ENCODE data around the gene AKAP7.

The AKAP7 gene

GRCh38 chr6:131206463-131207251, 71.4 kb downstream of the AKAP7 start:
- no peak for DNase-seq

DNA sequence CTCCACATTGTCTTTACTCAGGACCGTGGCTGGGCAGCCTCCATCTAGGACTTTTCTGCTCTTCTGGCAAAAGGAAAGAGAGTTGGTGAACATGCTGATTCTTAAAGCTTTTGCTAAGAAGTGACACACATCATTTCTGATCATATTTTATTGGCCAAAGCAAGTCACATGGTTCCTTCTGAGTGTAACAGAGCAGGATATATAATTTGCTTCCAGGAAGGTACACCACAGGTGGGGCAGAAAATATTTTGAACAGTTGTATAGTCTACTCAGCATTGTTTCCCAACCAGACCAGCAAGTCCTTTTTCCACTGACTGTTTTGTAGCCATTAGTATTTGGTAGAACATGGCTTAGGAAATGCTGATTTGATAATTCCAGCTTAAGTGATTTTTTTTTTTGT, 73.5 kb downstream of the AKAP7 start:
- no peak for DNase-seq

DNA sequence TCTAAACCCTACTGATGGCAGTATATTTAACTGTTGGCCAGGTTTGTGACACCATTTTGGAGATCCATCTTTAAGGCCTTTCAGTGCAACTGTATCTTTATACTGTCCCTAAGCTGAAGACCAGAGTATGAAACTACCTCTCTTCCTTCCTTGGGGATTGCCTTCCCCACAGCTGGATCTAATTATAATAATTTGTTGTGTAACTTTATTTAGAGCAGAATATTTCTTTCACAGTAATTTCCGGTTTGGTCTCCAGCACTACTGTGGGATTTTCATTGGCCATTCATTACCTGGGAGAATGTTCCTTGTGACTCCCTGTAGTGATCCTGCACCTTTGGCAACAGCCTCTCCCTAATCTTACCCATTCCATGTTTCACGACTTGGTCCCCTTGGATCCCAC, 75.2 kb downstream of the AKAP7 start:
- DNase-seq, result no peak

GRCh38 chr6:131212024-131212423, 76.8 kb downstream of the AKAP7 start:
- DNase-seq, result no peak

- DNase-seq, result no peak
These were observed 77.6 kb downstream of the AKAP7 start for GRCh38 chr6:131212913-131213312.

DNA sequence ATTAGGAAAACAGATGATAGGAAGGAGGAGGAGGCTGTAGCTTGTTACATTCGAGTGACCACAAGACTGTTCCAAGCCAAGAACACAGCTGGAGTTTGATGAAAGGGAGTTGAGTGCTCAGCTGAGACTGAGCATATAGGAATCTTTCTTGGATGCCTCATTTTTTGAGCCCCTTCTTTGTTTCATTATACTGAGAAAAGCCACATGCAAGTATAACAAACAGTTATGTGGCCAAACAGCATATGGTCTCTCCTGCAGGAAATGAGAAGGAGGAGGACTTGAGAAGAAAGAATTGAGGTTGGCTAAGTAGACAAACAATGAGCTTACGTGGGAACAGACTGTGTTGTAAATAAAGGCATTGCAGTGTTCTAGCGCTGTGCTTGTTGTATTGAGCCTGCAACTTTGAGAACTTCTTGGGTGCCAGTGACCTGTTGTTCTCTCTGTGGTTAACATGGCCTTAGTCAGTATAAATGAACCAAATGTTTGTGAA, 78.3 kb downstream of the AKAP7 start:
- no peak for DNase-seq

- no peak for DNase-seq
These were observed 80.0 kb downstream of the AKAP7 start for GRCh38 chr6:131215219-131215618.

DNA sequence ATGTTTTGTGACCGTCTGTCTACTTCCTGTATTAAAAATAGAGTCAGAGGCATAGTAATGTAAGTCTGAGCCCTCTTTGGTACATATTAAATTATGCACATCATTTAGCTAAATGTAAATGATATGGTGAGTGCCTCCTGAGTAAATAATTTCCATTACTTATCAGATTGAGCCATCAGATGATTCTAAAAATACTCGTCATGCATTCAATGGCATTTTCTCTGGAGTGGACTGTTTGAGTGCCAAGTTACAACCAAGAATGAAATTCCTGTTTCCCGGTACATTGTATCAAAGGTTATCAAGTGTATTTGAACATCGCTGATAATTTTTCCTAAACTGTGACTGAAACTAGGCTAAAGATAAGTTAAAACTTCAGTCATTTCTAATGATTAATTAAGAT, 81.0 kb downstream of the AKAP7 start:
- no peak for DNase-seq

GRCh38 chr6:131222773-131223172, 87.5 kb downstream of the AKAP7 start:
- no peak for DNase-seq

DNA sequence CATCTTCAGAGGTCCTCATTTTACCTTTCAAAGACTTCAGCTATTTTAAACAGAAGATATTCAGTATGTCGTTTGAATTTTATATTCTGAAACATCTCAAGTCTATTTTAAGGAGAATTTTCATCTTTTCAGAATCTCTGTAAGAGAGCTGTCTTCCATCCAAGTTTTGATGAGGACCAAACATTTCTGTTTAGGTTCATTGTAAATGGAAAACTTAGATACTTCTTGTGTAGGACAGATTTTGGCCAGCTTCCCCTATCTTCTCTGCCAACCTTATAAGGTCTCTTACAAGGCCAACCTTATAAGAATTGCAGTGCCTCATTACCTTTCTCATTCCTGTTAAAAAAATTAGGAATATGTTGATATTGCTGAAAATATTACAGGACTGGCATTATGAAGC, 88.1 kb downstream of the AKAP7 start:
- no peak for DNase-seq

DNA sequence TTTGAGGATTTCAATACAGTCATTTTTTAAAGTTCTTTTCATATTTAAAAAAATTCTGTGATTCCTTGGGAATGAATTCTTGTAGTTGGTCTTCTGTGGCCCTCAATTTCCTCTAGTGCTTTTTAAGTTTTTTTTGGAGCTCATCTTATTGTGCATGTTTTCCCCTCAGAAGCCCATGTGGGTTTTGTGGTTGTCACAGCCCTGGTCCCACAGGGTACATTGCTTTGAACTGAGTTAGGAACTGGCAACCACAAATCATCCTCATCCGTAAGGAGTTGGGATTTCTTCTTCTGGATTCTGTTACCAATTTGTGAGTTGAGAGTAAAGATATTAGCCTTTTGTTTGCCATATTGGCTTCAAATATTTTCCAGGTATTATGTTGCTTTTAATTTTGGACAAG, 89.9 kb downstream of the AKAP7 start:
- DNase-seq, result no peak

- no peak for DNase-seq
These were observed 90.7 kb downstream of the AKAP7 start for GRCh38 chr6:131225959-131226358.

GRCh38 chr6:131226459-131227157, 91.3 kb downstream of the AKAP7 start:
- no peak for DNase-seq

- no peak for DNase-seq
These were observed 91.9 kb downstream of the AKAP7 start for GRCh38 chr6:131227158-131227543.

DNA sequence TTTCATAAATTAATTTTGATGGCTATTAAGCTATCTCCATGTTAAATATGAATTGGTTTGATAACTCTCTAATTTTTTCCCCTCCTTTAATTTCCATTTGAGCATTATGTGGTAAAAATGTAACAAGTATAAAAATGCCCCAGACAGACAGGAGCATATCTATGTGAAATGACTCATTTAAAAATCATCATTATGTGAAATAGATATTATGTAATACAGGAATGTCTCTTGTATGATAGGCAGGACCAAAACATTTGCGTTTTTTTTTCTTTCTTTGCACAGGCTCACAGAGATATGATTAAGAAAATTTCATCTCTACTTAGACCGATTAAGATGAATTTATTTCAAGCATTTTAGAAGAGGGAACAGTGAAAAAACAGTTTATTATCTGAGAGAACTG, 95.8 kb downstream of the AKAP7 start:
- DNase-seq, result no peak

GRCh38 chr6:131231891-131232290, 96.6 kb downstream of the AKAP7 start:
- DNase-seq, result no peak

DNA sequence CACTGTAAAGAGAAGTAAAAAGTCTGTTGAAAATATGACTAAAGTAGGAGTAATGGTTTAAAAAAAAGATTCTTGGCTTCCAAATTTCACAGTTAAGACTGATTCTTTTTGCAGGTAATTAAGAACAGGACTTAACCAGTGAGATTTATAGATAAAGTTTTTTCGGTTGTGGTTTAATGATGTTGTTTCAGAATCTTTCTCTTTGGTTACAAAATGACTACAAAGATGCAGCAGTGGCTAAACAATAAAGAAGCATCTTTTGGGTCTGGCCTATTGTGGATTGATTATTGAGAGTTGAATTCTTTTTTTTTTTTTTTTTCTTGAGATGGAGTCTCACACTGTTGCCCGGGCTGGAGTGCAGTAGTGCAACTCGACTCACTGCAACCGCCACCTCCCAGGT, 109.7 kb downstream of the AKAP7 start:
- no peak for DNase-seq

- DNase-seq, result peak; percentile 81
These were observed 114.9 kb downstream of the AKAP7 start for GRCh38 chr6:131250122-131250521.

DNA sequence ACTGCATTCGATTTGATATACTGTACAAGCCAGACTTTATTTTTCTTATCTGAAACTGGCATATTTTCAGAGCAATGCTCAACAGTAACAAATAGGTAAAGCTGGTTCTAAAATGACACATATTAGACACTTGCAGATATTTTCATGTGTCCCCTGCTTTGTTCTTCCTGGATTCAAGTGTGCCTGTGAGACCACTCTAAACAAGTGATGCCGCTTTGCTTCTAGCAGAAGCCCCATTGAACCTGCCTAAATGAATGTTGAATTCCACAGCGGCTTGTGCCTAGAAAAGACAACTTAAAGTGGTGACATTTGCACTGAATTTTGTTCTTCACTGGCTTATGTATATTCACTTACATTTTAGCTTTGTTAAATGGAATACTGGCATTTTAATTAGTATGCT, 115.7 kb downstream of the AKAP7 start:
- DNase-seq, result no peak

- no peak for DNase-seq
These were observed 116.4 kb downstream of the AKAP7 start for GRCh38 chr6:131251590-131252199.

DNA sequence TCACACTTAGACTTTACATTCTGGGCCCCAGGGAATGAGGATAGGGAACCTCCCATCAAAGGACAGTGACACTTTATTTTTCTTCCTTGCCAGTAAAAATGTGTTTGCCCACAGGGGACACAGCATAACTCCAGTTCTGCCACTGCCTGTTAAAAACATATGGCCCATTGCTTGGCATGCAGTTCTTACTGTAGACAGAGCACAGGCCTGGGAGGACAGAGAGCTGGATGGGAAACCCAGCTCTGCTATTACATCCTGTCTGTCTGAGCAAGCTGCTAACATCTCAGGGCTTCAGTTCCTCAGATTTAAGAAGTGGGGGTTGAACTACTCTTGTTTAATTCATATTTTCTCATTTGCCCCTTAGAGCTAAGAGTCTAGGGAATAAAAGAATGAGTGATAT, 120.2 kb downstream of the AKAP7 start:
- no peak for DNase-seq

GRCh38 chr6:131255911-131256310, 120.6 kb downstream of the AKAP7 start:
- no peak for DNase-seq

DNA sequence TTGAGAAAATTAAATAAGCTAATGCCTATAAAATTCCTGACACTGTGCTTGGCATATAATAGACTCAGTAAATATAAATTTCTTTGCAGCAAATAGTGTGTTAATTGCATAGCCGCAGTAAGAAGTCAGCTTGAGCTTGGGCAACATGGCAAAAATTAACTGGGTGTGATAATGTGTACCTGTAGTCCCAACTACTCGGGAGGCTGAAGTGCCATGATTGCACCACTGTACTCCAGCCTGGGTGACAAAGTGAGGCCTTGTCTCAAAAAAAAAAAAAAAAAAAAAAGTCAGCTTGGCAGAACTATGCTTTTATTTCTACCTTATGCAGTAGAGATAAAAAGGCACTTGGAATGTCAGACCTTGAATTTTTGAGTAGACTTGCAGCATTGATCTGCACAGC, 121.8 kb downstream of the AKAP7 start:
- DNase-seq, result no peak

GRCh38 chr6:131258010-131258652, 122.9 kb downstream of the AKAP7 start:
- DNase-seq, result no peak
